Measurements from ENCODE around the gene APPL2.
"Not testable (repeated sequence)": the region's sequence is repeated elsewhere in the genome, so short reads cannot be mapped to it uniquely, and the experiment has no call there.

- not testable (repeated sequence) for TF ChIP-seq POLR2A, CTCF (IDR thresholded peaks at IDR 0.05)
Measured at GRCh38 chr12:105183976-105184375, 52.0 kb downstream of the APPL2 start.
